Measurements from ENCODE around the gene KCNJ10. TPM values are rescaled to one million over a fixed set of nuclear protein-coding genes. Genes with fewer than 3 reads are reported as not detected.

KCNJ10 gene
- total RNA-seq, 1 donor from 2014 or later = not detected

DNA sequence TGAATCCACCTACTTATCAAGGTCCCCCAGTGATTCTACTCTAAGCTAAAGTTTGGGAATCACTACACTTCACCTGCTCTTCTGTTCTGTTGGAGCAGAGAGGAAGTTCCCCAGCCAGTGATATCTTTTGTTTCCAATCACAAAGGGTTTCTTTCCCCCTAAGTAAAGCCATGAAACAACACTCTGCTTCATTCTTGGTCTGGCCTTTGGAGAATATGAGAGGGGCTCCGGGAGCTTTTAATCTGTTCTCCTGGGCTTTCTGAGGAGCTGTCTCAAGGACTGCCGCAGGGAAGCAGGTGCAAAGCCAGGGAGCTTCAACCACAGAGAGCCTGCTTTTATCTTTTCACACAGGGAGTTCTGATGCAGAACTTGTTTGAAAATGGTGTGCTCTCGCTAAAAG is 105.8 kb downstream of the KCNJ10 start:
- DNase-seq (ENCODE audit: low read depth, low spot score) = no peak

DNA sequence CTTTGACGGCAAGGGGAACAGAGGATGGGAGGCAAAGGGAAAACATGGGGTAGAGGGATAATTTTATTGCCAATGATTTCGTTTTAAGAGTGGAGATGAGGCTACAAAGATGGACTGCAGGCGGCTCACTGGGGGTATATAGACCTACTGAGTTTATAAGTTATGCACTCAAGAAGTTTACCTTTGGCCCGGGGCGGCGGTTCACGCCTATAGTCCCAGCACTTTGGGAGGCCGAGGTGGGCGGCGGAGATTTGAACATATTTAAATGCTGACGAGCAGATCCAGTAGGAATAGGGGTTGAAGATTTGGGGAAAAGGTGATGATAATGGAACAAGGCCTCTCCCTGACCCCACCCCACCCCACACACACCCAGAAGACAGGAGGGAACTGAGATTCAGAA is 107.8 kb downstream of the KCNJ10 start:
- no peak for DNase-seq (ENCODE audit: low read depth, low spot score)

DNA sequence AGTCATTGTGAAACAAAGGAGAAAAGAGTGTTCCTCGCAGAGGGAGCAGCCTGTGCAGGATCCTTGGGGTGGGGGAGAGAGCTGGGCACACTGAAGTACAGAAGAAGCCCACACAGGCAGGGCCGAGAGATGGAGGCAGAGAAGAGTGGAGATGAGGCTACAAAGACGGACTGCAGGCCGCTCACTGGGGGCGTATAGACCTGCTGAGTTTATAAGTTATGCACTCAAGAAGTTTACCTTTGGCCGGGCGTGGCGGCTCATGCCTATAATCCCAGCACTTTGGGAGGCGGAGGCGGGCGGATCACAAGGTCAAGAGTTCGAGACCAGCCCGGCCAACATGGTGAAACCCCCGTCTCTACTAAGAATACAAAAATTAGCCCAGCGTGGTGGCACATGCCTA is 108.3 kb downstream of the KCNJ10 start:
- DNase-seq (ENCODE audit: low read depth, low spot score) = no peak

DNA sequence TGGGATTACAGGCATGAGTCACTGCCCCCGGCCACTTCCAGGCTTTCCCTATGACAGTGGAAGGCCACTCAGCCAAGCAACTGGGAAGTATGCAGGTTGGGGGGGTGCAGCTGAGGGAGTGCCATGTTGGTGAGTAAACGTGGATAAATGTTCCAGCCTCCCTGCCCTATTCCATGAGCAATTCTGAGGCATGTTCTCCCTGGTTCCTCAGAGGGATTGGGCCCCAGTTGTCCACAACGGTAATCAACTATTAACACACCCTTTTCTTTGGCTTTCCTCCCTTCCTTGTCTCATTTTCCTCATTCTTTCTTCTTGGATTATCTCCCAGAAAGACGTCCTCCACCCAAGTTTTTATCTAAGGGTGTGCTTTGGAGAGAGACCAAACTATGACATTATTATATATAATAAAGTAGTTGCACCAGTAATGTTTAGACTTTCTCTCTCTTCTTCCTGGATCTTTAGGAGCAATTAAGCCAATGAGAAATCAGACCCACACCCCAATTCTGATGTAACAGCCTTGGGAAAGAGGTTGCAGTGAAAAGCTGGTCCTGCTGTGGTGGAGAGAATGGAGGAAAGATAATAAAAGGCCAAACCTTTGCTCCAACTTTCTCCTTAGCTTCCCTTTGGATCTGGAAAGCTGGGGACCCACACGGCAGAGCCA is 109.1 kb downstream of the KCNJ10 start:
- no peak for DNase-seq (ENCODE audit: low read depth, low spot score)

DNA sequence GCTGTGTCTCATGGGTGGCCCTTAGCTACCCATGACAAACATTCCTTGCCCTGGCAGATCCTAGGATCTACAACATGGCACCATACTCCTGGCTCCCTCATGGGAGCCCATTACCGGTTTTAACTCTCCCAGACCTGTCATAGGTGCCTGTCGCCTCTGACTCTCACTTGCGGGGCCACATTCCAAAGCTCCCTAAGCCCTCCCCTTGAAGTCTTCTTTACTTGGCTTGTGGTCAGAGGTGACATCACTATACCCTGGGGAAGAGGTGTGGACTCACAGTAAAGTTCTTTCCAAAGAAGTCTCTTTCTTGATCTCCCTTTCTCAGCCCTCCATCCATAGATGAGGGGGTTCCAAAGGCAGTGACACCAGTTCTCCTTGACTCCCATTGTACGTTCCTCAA is 110.5 kb downstream of the KCNJ10 start:
- no peak for DNase-seq (ENCODE audit: low read depth, low spot score)

DNA sequence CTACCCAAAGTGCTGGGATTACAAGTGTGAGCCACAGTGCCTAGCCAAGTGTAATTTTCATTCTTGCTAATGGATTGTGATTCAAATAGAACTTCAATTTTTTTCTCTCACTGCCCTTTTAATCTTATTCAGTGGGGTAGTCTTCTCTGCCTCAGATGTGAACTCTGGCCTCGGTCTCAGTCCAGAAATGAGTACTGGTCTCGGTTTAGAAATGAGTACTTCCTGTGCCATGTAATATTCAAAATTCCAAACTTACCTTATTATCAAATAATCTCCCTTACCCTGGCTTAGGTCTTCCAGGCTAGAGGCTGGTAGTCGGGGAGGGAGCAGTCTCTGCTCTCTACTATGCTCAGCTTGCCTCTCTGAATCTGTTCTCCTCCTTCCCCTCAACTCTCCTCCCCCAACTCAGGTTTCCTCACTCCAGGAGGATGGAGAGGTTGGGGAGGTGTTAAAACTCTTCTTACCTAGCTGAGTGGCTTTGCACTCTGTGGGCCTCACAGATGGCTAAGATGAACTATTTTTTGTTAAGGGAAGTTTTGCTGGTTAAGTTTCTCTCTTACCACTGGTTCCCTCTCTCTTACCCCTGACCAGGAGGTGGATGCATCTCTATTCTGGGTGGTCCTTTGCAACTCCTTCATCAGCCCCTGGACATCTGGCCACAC is 111.1 kb downstream of the KCNJ10 start:
- DNase-seq (ENCODE audit: low read depth, low spot score) = no peak

DNA sequence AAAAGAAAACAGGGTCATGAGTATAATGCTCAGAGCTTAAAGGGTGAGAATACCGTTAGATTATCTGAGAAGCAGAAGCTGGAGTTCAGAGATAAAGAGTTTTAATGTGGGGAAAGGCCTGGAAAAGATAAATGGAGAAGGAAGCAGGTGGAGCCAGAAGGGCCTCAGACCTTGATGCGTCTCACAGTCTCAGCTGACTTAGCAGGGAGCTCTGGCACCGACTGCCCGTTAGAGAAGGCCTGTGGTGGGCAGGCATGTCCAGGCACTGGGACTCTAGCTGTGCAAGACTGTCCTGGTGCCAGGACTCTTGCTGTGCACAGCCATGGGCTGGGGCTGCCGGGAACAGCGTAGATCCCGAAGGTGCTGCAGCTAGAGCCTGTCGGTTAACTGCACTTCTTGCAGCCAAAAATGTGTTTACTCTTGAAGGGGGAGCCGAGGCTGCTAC is 112.1 kb downstream of the KCNJ10 start:
- DNase-seq (ENCODE audit: low read depth, low spot score) = no peak

DNA sequence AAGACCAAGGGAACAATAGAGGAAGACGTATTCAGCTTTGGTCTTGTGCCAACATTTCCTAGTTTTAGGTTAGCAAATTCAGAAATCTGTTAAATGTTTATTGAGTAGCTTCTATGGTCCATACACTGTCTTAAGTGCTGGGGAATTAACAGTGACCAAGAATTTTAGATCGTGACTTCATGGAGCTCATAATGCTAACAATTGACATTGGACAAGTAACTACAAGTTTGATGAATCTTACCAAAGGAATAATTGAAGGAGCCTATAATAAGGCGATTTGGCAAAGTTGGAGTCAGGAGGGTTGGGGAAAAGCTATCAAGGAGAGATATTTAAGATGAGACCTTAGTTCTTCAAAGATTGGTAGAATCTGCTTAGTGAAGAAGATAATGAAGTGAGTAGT is 114.5 kb downstream of the KCNJ10 start:
- DNase-seq (ENCODE audit: low read depth, low spot score) = no peak

DNA sequence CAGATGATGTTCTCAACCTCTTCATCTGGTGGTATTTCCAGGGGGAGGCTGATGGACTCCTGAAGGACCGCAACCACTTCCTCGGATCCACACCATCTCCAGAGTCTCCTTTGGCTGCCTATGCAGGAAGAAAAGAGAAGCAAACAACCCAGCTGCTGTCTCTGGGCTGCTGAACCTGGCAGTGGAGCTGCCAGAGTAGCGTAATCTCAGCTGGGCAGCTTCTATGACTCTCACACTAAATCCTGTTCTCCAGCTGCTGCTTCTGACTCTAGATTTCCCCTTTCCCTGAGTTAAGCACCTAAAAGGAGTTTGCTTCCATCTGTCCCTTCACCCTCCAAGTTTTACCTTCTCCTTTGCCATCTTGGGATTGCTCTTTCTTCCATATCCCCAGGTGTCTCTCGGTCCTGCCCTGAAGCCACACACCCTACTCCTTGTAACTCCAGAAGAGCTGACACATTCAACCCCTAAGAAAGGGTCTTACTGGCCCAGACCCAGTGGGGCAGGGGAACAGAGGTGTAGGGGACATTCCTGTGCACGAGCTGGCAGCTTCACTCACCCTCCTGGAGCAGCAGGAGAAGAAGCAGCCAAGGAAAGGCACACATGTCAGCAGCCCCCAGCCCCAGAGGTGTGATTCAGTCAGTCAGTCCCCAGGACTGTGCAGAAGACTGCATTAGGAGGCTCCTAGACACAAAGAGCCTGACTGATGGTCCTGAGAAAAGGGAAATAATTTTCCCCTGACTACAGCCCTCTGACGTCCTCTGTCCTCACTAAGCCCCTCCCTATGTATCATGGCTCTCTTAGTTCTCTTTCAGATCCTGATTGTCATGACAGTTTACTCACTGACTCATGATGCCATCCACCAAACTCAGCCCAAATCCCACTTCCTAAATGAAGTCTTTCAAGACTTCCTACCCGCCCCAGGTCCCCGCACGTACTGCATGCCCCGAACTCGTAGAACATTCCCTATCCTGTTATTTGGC is 116.1 kb downstream of the KCNJ10 start, which contains the start of gene SLAMF9:
SLAMF9 (minus strand) TSS at position 702 of the 980 bp plus-strand sequence; CDS start at position 602, 100 bp downstream.
- DNase-seq (ENCODE audit: low read depth, low spot score) = no peak

DNA sequence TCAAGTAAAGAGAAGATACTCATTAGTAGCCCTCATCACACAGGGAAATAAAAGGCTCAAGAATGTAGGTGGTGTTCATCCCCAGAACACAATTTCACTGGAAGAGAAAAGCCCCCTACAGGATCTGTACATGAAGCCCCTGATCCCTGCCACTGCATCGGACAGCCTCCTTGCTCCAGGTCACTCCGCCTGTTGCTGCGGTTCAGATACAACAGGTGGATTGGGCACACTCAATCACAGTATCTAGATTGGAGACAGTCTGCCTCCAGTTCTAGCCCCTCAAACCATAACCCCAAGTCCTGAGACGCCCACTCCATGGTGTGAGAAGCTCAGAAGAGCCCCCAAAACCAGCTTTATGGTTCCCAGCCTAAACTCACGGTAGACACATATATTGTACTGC is 117.0 kb downstream of the KCNJ10 start:
- no peak for DNase-seq (ENCODE audit: low read depth, low spot score)

DNA sequence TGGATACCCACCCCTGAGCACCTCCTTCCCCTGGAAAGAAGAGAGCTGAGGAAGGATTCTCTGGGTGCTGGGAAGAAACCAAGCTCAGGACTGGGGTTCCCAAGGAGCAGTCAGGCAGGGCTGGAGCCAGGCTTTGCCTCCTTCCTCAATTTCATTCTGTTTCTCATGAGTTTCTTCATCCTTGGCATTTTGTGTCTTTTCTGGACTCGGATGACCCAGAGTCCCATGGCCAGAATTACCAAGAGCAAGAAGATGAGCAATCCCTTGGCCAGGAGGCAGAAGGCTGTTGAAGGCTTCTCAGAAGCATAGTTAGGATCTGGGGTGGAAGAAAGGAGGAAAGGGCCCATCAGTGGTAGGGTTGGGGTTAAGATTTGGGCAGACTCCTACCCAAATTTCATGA is 118.4 kb downstream of the KCNJ10 start:
- no peak for DNase-seq (ENCODE audit: low read depth, low spot score)

DNA sequence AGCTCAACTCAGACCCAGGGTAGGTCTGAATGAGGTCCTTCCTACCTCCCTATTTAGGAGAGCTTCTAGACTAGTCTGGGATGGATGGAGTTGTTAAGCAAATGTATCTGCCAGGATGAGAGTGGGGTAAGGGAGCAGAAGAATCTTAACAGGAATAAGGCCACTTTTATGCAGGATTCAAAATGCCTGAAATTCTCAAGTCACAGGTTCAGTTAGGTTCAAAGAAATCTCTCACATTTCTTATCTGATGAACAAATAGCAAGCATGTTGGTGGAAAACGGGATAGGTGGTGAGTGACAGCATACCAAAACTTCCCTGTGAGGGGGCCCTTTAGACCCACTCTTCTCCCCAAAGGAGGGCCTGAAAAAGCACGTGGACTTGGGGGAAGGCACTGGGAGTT is 118.9 kb downstream of the KCNJ10 start:
- DNase-seq (ENCODE audit: low read depth, low spot score) = no peak

DNA sequence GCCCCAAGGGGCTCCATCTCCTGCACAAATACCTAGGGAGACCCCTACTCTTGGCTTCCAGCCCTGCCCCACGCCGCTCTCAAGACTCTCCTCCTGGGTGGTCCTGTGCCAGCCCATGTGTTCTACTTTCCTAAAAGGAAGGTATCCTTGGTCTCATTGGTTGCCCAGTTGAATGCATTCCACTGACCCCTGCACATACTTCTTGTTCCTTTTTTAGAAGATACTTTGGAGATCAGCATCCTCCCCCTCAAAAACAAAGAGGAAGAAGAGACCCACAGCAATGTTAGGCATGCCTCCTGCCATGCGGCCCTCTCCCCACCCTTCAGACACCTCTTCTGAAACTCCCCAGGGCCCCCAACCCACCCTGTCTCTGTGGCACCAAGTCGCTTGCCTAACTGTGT is 120.0 kb downstream of the KCNJ10 start:
- no peak for DNase-seq (ENCODE audit: low read depth, low spot score)

DNA sequence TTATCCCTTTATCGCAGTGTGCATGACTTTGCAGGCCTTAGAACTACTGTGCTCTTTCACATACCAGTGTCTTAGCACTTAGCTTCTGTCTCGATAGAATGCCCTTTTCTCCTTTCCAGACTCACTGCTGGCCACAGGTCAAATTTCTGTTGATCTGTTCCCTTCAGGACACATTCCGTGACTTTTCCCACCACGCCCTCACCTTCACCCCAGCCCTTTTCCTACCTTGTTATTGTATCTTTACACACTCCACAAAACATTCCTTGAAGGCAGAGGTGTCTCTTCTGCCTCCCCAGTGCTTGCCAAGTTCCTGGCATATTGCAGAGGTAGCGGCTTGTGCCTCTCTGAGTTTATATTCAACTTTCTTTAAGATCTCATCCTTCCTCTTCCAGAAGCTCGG is 120.8 kb downstream of the KCNJ10 start:
- DNase-seq (ENCODE audit: low read depth, low spot score) = no peak

Other genes starting within 250 kb of the KCNJ10 start
- gene SLAMF8, start 243.3 kb downstream of the KCNJ10 start, total RNA-seq = not detected in 2 replicates
- not detected in 2 replicates for gene VSIG8, start 207.5 kb downstream of the KCNJ10 start, total RNA-seq
- gene CFAP45, start 170.0 kb downstream of the KCNJ10 start, total RNA-seq = 0.32 and 1.4 TPM in 2 replicates
- gene TAGLN2, start 144.7 kb downstream of the KCNJ10 start, total RNA-seq = 487 and 627 TPM in 2 replicates
- 0.04 TPM in 1 of 2 replicates, not detected in the other for gene IGSF9, start 124.5 kb downstream of the KCNJ10 start, total RNA-seq
- gene SLAMF9, start 115.9 kb downstream of the KCNJ10 start, total RNA-seq = not detected in 2 replicates
- 3.7 and 4.4 TPM in 2 replicates for gene PIGM, start 38.2 kb downstream of the KCNJ10 start, total RNA-seq
- gene KCNJ9, start 11.4 kb upstream of the KCNJ10 start, total RNA-seq = not detected in 2 replicates
- gene IGSF8, start 28.5 kb upstream of the KCNJ10 start, total RNA-seq = 9.6 and 13.4 TPM in 2 replicates
- gene ATP1A2, start 45.6 kb upstream of the KCNJ10 start, total RNA-seq = not detected in 2 replicates
- not detected in 2 replicates for gene ATP1A4, start 81.4 kb upstream of the KCNJ10 start, total RNA-seq
- gene CASQ1, start 120.4 kb upstream of the KCNJ10 start, total RNA-seq = not detected in 2 replicates
- gene PEA15, start 135.2 kb upstream of the KCNJ10 start, total RNA-seq = 75.1 and 145 TPM in 2 replicates
- gene DCAF8, start 192.4 kb upstream of the KCNJ10 start, total RNA-seq = 88.1 and 91.4 TPM in 2 replicates
- 27.1 and 28.9 TPM in 2 replicates for gene PEX19, start 215.0 kb upstream of the KCNJ10 start, total RNA-seq

Measured in pulmonary artery endothelial cell (primary cell).